ENCODE results near the gene BAG3.

BAG3 gene

DNA sequence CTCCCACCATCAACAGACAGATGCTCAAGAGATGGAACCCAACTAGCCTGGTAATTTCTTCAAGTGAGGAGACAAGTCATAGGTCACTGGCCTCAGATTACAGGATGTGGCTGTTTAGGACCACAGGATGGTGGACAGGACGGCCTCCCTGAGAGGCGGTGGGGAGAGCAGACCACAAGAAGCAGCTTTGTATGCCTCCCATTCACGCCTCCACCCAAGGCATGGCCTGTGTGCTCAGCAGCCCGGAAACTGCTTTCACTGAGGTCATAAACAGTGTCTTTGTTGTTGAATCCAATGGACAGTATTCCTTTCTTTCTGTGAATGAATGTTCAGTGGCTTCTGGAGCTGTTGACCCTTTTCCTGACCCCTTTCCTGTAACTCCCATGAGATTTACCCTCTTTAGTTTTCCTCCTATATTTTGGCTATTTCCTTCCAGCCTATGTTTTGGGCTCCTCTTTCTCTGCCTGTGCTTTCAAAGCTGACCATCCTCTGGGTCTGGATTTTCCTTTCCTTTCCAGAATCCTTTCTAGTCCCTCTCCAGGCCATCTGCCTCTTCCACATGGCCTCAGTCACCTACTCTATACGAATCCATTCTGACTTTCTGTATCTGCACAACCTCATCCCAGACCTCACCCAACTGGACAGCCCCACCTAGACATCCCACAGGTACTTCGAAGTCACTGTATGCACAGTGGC, 42.2 kb downstream of the BAG3 start:
- H3K4me3 ChIP-seq (ENCODE audit: low read depth, low read length): no peak overlapping the region
- TF ChIP-seq, protein P1, sequence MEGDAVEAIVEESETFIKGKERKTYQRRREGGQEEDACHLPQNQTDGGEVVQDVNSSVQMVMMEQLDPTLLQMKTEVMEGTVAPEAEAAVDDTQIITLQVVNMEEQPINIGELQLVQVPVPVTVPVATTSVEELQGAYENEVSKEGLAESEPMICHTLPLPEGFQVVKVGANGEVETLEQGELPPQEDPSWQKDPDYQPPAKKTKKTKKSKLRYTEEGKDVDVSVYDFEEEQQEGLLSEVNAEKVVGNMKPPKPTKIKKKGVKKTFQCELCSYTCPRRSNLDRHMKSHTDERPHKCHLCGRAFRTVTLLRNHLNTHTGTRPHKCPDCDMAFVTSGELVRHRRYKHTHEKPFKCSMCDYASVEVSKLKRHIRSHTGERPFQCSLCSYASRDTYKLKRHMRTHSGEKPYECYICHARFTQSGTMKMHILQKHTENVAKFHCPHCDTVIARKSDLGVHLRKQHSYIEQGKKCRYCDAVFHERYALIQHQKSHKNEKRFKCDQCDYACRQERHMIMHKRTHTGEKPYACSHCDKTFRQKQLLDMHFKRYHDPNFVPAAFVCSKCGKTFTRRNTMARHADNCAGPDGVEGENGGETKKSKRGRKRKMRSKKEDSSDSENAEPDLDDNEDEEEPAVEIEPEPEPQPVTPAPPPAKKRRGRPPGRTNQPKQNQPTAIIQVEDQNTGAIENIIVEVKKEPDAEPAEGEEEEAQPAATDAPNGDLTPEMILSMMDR (IDR thresholded peaks at IDR 0.05; ENCODE audit: borderline replicate concordance, insufficient read depth, low read depth, low read length): no peak

DNA sequence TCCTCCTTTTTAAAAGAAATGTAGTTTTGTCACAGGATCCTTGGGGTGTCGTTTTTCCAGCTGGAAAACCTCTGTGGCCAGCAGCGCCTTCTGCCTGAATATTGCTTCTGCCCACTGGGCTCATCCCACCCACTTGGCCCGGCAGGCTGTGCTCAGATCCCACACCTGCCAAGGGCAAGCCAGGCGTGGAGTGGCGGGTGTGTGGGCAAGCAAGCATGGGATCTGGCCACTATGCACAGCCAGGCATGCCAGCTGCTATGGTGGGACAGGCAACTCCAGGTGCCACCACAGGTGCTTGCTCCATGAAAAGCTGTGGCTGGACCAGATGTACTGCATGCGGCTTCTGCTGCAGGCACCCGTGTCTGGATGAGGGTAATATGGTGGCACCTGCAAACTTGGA, 43.4 kb downstream of the BAG3 start:
- no peak overlapping the region for H3K4me3 ChIP-seq (ENCODE audit: low read depth, low read length)
- TF ChIP-seq, protein P1 (IDR thresholded peaks at IDR 0.05; ENCODE audit: borderline replicate concordance, insufficient read depth, low read depth, low read length): no peak

DNA sequence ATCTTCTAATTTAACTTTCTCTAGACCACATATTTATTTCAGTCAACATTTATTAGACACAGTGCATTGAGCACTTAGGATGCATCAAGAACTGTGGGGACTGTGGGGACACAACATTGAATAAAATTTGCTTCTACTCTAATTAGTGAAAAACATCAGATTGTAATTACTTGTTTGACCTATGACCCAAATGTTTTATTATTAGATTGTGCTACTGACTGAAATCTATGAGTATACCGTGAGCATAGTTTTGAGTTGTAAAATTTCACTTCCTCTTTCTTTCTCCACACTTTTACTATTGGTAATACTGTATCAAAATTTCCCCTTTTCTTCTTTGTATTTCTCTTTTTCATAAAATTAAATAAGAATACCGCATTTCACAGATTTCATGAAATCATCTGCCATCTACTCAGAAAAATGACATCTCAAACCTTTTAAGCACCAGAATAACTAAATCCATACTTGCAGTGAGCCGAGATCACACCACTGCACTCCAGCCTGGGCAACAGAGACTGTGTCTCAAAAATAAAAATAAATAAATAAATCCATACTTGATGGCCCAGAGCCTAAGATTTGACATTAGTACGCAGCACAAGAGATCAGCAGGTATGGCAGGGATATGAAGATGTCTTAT, 49.3 kb downstream of the BAG3 start:
- TF ChIP-seq, protein P1 (IDR thresholded peaks at IDR 0.05; ENCODE audit: borderline replicate concordance, insufficient read depth, low read depth, low read length): no peak
- H3K4me3 ChIP-seq (ENCODE audit: low read depth, low read length): no peak overlapping the region

DNA sequence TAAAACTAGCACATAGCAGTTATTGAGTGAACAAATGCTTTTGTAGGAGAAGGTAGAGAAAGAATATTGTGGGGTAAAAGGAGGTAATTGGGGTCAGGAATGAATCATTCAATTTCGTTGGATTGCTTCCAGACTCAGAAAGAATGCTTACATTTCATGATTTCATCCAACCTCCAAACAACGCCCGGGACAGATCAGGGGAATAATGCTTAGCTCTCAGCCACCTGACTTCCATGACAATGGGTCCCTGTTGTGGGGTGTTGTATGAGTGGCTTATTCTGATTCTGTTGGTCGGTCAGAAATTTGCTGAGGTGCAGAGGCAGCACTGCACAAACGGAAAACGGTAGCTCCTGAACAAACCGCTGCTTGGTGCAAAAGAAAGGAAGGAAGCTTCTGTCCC, 50.7 kb downstream of the BAG3 start:
- TF ChIP-seq, protein P1 (IDR thresholded peaks at IDR 0.05; ENCODE audit: borderline replicate concordance, insufficient read depth, low read depth, low read length): no peak
- H3K4me3 ChIP-seq (ENCODE audit: low read depth, low read length): no peak overlapping the region

DNA sequence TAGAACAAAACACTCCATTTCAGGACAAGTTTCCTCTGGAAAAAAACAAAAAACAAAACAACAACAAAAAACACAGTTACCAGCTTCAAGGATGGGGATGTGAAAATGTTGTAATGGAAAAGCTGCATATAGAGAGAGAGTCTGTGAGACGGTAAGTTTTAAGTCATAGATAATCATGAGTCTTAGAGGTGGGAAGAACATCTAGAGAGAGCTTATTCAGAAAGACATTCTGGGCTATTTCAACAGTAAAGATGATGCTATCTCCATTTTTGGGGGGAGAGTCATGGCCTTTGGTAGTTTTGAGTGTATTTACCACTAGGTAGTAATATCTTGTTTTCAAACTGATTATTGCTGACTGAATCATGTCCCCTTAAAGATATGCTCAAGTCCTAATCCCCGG, 51.4 kb downstream of the BAG3 start:
- H3K4me3 ChIP-seq (ENCODE audit: low read depth, low read length): no peak overlapping the region
- TF ChIP-seq, protein P1 (IDR thresholded peaks at IDR 0.05; ENCODE audit: borderline replicate concordance, insufficient read depth, low read depth, low read length): no peak

DNA sequence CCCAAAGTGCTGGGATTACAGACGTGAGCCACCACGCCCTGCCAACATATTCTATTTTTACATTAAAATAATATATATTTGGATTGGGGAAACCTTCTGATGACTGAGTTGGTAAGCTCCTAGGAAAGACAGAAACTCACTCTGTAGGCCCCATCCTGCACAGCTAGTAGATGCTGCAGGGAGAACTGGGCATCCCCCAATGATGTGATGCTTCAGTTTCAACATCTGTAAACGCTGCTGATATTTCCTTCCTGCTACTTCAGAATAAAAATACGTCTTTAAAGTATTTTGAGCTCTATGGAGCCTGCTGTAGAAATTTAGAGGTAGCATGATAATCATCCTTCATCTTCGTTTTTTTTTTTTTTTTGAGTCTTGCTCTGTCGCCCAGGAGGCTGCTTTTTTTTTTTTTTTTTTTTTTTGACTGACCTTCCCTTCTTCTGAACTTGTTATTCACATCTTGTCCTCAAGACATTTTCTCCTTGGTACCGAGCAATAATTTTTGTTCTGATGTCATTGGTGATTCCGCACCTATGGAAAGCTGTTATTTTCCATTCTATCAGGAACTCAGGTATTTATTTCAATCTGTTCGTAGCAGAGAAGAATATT, 52.8 kb downstream of the BAG3 start:
- peak overlapping the region; percentile 10 for H3K4me3 ChIP-seq (ENCODE audit: low read depth, low read length)
- TF ChIP-seq, protein P1 (IDR thresholded peaks at IDR 0.05; ENCODE audit: borderline replicate concordance, insufficient read depth, low read depth, low read length): no peak

DNA sequence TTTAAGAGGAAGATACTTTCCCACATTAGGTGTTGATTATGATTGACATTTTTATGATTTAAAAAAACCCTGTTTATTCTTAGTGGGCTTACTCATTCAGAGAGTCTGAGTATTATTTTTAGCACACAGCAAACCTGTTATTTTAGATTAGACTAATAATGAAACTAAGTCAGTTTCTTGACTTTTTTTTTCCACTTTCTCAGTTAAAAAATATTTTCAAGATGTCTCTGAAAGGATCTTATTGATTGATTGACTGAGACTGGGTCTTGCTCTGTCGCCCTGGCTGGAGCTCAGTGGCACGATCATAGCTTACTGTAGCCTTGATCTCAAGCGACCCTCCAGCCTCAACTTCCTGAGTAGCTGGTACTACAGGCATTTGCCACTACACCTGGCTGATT, 54.3 kb downstream of the BAG3 start:
- H3K4me3 ChIP-seq (ENCODE audit: low read depth, low read length): no peak overlapping the region
- TF ChIP-seq, protein P1 (IDR thresholded peaks at IDR 0.05; ENCODE audit: borderline replicate concordance, insufficient read depth, low read depth, low read length): no peak
